ENCODE results near the gene TSNAX.

The TSNAX gene

DNA sequence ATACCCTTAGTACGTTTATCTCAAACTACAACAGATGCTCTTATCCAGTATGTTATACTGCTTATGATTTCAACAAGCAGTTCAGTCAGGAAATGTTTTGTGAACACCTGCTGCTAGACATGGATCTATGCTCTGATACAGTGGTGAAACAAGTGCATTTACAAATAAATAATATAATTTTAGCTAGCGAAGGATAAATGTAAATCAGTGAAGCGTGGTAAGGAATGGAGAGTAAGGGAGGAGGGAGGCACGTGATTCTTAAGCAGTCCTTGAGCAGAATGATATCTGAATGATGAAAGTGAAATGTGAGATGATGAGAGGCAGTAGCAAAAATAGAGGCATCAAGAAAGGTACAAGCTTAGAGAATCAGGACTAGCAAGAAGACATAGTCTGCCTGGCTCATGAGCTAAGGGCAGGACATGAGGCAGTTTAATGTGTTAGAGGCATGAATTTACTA is 6.3 kb downstream of the TSNAX start:
- Histone ChIP-seq H3K27ac (no peak overlapping the region), H3K4me3 (ENCODE audit: low read depth, low read length) (no peak overlapping the region), H3K36me3 (replicated peaks) (peaks cover 6% of the 10 kb centered on the region), H3K27me3 (replicated peaks) (no peaks in the 10 kb centered on the region)
- TF ChIP-seq, protein P1, sequence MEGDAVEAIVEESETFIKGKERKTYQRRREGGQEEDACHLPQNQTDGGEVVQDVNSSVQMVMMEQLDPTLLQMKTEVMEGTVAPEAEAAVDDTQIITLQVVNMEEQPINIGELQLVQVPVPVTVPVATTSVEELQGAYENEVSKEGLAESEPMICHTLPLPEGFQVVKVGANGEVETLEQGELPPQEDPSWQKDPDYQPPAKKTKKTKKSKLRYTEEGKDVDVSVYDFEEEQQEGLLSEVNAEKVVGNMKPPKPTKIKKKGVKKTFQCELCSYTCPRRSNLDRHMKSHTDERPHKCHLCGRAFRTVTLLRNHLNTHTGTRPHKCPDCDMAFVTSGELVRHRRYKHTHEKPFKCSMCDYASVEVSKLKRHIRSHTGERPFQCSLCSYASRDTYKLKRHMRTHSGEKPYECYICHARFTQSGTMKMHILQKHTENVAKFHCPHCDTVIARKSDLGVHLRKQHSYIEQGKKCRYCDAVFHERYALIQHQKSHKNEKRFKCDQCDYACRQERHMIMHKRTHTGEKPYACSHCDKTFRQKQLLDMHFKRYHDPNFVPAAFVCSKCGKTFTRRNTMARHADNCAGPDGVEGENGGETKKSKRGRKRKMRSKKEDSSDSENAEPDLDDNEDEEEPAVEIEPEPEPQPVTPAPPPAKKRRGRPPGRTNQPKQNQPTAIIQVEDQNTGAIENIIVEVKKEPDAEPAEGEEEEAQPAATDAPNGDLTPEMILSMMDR (IDR thresholded peaks at IDR 0.05; ENCODE audit: low read depth, low read length, missing control alignments): no peak
- no peak for DNase-seq
- in situ Hi-C loops (cut with HindIII; ENCODE audit: low pct_ligation_motif_present, low sequenced_read_pairs): no loop called here

DNA sequence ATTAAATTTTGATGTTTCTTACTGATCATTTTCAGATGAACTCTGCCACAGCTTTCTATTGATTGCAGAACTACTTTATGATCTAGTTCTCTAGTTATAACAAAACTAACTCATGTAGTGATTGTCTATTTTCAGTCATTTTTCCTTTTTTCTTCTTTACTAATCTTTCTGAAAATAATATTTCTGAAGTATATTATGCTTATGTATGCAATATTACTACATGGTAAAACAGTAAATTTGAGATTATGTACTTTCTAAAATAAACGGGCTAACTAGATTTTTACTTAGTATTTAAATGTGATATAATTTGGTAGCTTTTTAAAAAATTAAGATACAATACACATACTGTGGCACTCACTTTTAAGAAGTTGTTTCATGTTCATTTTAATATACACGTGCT is 7.6 kb downstream of the TSNAX start:
- Histone ChIP-seq H3K27ac (no peak overlapping the region), H3K27me3 (replicated peaks) (no peaks in the 10 kb centered on the region), H3K4me3 (ENCODE audit: low read depth, low read length) (no peak overlapping the region), H3K36me3 (replicated peaks) (peaks cover 6% of the 10 kb centered on the region)
- no peak for DNase-seq
- TF ChIP-seq, protein P1 (IDR thresholded peaks at IDR 0.05; ENCODE audit: low read depth, low read length, missing control alignments): no peak
- in situ Hi-C loops (cut with HindIII; ENCODE audit: low pct_ligation_motif_present, low sequenced_read_pairs): no loop called here

DNA sequence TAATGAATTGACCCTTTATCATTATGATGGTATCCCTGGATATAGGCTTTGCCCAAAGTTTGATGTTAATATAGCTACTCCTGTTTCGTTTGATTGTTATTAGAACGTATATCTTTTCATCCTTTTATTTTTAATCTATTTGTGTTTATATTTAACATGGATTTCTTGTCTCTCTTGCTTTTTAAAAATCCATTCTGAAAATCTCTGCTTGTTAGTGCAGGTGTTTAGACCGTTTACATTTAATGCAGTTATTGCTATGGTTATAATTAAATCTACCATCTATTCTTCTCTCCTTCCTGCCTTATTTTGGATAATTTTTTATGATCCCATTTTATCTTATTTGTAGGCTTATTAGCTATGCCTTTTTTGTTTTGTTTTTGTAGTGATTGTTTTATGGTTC is 12.4 kb downstream of the TSNAX start:
- no peaks in the 10 kb centered on the region for H3K27me3 ChIP-seq (replicated peaks)
- H3K36me3 ChIP-seq (replicated peaks): peaks cover 9% of the 10 kb centered on the region
- H3K27ac ChIP-seq: no peak overlapping the region
- no peak for DNase-seq
- TF ChIP-seq, protein P1 (IDR thresholded peaks at IDR 0.05; ENCODE audit: low read depth, low read length, missing control alignments): no peak
- in situ Hi-C loops (cut with HindIII; ENCODE audit: low pct_ligation_motif_present, low sequenced_read_pairs): no loop called here
- no peak overlapping the region for H3K4me3 ChIP-seq (ENCODE audit: low read depth, low read length)

DNA sequence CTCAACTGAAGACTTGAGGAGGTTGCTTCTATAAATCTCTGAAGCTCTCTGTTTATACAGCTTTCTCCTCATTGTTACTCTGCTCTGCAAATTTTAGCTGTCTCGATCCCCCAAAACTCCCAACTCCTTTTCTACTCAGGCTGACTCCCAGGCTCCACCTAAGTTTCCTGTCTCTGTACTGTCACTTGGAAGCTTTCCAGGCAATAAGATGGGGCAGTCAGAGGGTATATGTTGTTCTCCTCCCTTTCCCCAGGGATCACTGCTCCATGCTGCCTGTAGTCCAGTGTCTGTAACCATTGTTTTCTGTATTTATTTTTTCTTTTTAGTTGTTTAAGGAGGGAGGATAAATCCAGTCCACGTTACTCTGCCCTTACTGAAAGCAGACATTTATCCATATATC is 13.4 kb downstream of the TSNAX start:
- Histone ChIP-seq H3K27ac (no peak overlapping the region), H3K4me3 (ENCODE audit: low read depth, low read length) (no peak overlapping the region), H3K36me3 (replicated peaks) (peaks cover 8% of the 10 kb centered on the region), H3K27me3 (replicated peaks) (no peaks in the 10 kb centered on the region)
- in situ Hi-C loops (cut with HindIII; ENCODE audit: low pct_ligation_motif_present, low sequenced_read_pairs): no loop called here
- TF ChIP-seq, protein P1 (IDR thresholded peaks at IDR 0.05; ENCODE audit: low read depth, low read length, missing control alignments): no peak
- no peak for DNase-seq

DNA sequence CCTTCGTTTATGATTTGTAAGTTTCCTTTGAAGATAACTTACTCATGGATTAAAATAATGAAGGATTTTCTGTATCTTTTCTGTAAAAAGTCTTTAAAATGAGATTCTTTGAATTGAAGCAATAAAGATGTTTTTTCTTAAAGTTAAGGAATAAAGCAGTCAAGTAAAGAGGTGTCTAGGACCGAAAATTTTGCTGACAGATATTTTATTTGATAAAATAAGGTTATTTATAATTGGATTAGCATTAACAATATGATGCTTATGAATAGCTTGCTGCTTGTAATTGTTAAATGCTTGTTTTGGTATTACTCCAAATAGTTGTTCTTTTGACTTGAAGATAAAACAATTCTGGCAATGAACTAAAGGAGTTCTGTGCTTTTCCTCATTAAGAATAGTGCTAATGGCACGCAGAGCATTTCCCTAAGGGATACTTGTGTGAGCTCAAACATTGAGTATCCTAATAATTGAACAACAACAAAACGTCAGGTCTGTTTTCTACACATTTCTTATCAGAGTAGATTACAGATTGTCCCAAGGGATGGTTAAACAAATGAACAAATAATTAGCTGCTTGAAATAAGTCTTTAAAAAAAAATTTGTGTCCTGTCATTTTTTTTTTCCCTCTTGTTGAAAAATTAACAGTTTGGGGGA is 16.6 kb downstream of the TSNAX start:
- TF ChIP-seq, protein P1 (IDR thresholded peaks at IDR 0.05; ENCODE audit: low read depth, low read length, missing control alignments): no peak
- H3K36me3 ChIP-seq (replicated peaks): peaks cover 3% of the 10 kb centered on the region
- H3K27me3 ChIP-seq (replicated peaks): no peaks in the 10 kb centered on the region
- in situ Hi-C loops (cut with HindIII; ENCODE audit: low pct_ligation_motif_present, low sequenced_read_pairs): no loop called here
- no peak for DNase-seq
- no peak overlapping the region for H3K4me3 ChIP-seq (ENCODE audit: low read depth, low read length)
- no peak overlapping the region for H3K27ac ChIP-seq

DNA sequence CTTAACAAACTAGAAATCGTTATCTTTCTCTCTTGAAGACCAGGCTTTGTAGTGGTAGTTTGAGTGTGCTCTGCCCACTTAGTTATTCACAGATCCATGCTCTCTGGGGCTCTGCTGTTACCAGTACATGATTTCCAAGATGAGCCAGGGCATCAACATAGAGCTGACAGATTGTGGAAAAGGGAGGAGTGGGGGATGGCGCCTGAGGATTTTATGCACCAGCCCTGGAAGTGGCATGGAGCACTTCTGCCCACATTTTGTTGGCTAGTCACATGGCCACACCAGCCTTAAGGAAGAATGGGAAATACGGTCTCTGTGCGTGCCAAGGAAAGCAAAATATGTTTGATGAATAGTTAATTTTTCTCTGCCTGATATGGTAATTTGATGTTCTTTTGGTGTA is 18.2 kb downstream of the TSNAX start:
- TF ChIP-seq, protein P1 (IDR thresholded peaks at IDR 0.05; ENCODE audit: low read depth, low read length, missing control alignments): no peak
- H3K36me3 ChIP-seq (replicated peaks): peaks cover 3% of the 10 kb centered on the region
- no peak for DNase-seq
- in situ Hi-C loops (cut with HindIII; ENCODE audit: low pct_ligation_motif_present, low sequenced_read_pairs): no loop called here
- no peak overlapping the region for H3K4me3 ChIP-seq (ENCODE audit: low read depth, low read length)
- H3K27me3 ChIP-seq (replicated peaks): no peaks in the 10 kb centered on the region
- no peak overlapping the region for H3K27ac ChIP-seq
